Measurements from ENCODE around the gene GJD3. TPM values are rescaled to one million over a fixed set of nuclear protein-coding genes. Genes with fewer than 3 reads are reported as not detected.

Gene GJD3
- total and polyA plus RNA-seq, 8 donors, result 0.55 to 1.2 TPM; not detected in 6

- DNase-seq, result no peak
- Histone ChIP-seq H3K9me3 (no peaks in the 10 kb centered on the region), H3K4me3 (no peak overlapping the region), H3K27me3 (no peaks in the 10 kb centered on the region), H3K27ac (peak overlapping the region; percentile 5 to 98 (median 89)), H3K36me3 (no peaks in the 10 kb centered on the region), H3K4me1 (peaks cover 57 to 88% (median 80%) of the 10 kb centered on the region in 4 donors)
- no peak for TF ChIP-seq EP300 (IDR thresholded peaks at IDR 0.05)
- no peak for TF ChIP-seq POLR2A (IDR thresholded peaks at IDR 0.05)
- no peak for TF ChIP-seq POLR2AphosphoS5 (IDR thresholded peaks at IDR 0.05)
- no peak for TF ChIP-seq CTCF (IDR thresholded peaks at IDR 0.05)
- WGBS, 5 donors, result 58 to 66% (median 60%) methylated on average over 11 to 13 of the region's 13 CpGs
- intact Hi-C loops (cut with DNase I; ENCODE audit: low total_unique reads), result no loop called here
Observed at GRCh38 chr17:40338941-40339649, 25.4 kb downstream of the GJD3 start.

- Histone ChIP-seq H3K4me3 (no peak overlapping the region), H3K27me3 (no peaks in the 10 kb centered on the region), H3K4me1 (peaks cover 60 to 88% (median 80%) of the 10 kb centered on the region in 4 donors), H3K36me3 (no peaks in the 10 kb centered on the region), H3K9me3 (no peaks in the 10 kb centered on the region), H3K27ac (peak overlapping the region in 3 of 5 donors; percentile 18 to 98 (median 98))
- DNase-seq, result no peak
- intact Hi-C loops (cut with DNase I; ENCODE audit: low total_unique reads), result no loop called here
- WGBS, 5 donors, result 84 to 92% (median 87%) methylated on average over 5 of the region's 5 CpGs
- no peak for TF ChIP-seq EP300 (IDR thresholded peaks at IDR 0.05)
- no peak for TF ChIP-seq POLR2A (IDR thresholded peaks at IDR 0.05)
- no peak for TF ChIP-seq CTCF (IDR thresholded peaks at IDR 0.05)
- no peak for TF ChIP-seq POLR2AphosphoS5 (IDR thresholded peaks at IDR 0.05)
Observed at GRCh38 chr17:40338058-40338457, 26.5 kb downstream of the GJD3 start.

- peaks cover 67 to 89% (median 82%) of the 10 kb centered on the region in 4 donors for H3K4me1 ChIP-seq
- 78 to 87% (median 85%) methylated on average over 7 to 8 of the region's 8 CpGs for WGBS, 5 donors
- TF ChIP-seq POLR2AphosphoS5 (IDR thresholded peaks at IDR 0.05) (no peak), POLR2A (IDR thresholded peaks at IDR 0.05) (no peak), CTCF (IDR thresholded peaks at IDR 0.05) (no peak), EP300 (IDR thresholded peaks at IDR 0.05) (no peak)
- no peaks in the 10 kb centered on the region for H3K36me3 ChIP-seq
- no peak overlapping the region for H3K4me3 ChIP-seq
- H3K27me3 ChIP-seq, result no peaks in the 10 kb centered on the region
- DNase-seq, result no peak
- intact Hi-C loops (cut with DNase I; ENCODE audit: low total_unique reads), result no loop called here
- no peaks in the 10 kb centered on the region for H3K9me3 ChIP-seq
- peak overlapping the region in 3 of 5 donors; percentile 33 to 98 (median 98) for H3K27ac ChIP-seq
Observed at GRCh38 chr17:40337351-40337750, 27.2 kb downstream of the GJD3 start.

- Histone ChIP-seq H3K4me3 (peak overlapping the region in 1 of 4 donors; percentile 8), H3K27me3 (no peaks in the 10 kb centered on the region), H3K9me3 (no peaks in the 10 kb centered on the region), H3K27ac (peak overlapping the region in 4 of 5 donors; percentile 35 to 98 (median 93)), H3K4me1 (peaks cover 79 to 100% (median 93%) of the 10 kb centered on the region in 4 donors), H3K36me3 (peaks cover 0 to 8% (median 3%) of the 10 kb centered on the region in 4 donors)
- DNase-seq, result no peak
- no peak for TF ChIP-seq CTCF (IDR thresholded peaks at IDR 0.05)
- TF ChIP-seq POLR2AphosphoS5 (IDR thresholded peaks at IDR 0.05), result no peak
- no peak for TF ChIP-seq POLR2A (IDR thresholded peaks at IDR 0.05)
- no peak for TF ChIP-seq EP300 (IDR thresholded peaks at IDR 0.05)
- 85 to 91% (median 87%) methylated on average over 8 of the region's 8 CpGs for WGBS, 5 donors
- intact Hi-C loops (cut with DNase I; ENCODE audit: low total_unique reads), result no loop called here
Observed at GRCh38 chr17:40335620-40336019, 28.9 kb downstream of the GJD3 start.
